CD4-positive, alpha-beta T cell treated with Interferon alpha-2 for 1 hour (primary cell): ENCODE measurements around the gene ZDHHC9.
A peak's percentile ranks its signal among the peaks of the same experiment; 100 is the strongest.

Source experiments
- DNase-seq, 2 donors: peaks; one replicate each; pipeline ENCODE4 v3.0.0-alpha.2; 2020 to 2022

Gene ZDHHC9

GRCh38 chrX:129761596-129761995, 82.1 kb downstream of the ZDHHC9 start:
- no peak for DNase-seq

GRCh38 chrX:129760981-129761380, 82.7 kb downstream of the ZDHHC9 start:
- DNase-seq, result no peak

GRCh38 chrX:129760155-129760554, 83.5 kb downstream of the ZDHHC9 start:
- DNase-seq, result no peak

GRCh38 chrX:129759576-129760061, 84.1 kb downstream of the ZDHHC9 start:
- peak; percentile 59 to 62 for DNase-seq

GRCh38 chrX:129755779-129756650, 87.7 kb downstream of the ZDHHC9 start:
- DNase-seq, result peak; percentile 42

GRCh38 chrX:129754056-129755024, 89.3 kb downstream of the ZDHHC9 start:
- no peak for DNase-seq
